Coronary artery (tissue), 2 donors: ENCODE results near the gene SPOP.
A peak's percentile ranks its signal among the peaks of the same experiment; 100 is the strongest.

Experiments used
- DNase-seq: peaks from one replicate; pipeline ENCODE4 v3.0.0-alpha.2; 2017; ENCODE audit warnings: low spot score
- H3K27ac ChIP-seq, 2 donors: fragments of 200-600 bp; sonication (generic); one replicate each; pipeline ENCODE4 v1.5.1; 2016 to 2019
- H3K4me3 ChIP-seq: fragments of 200-600 bp; sonication (generic); 2 replicates; pipeline ENCODE4 v1.5.1; 2016; ENCODE audit warnings: mild to moderate bottlenecking, moderate library complexity
- CTCF ChIP-seq: fragments of 200-600 bp; sonication (generic); IDR thresholded peaks from one replicate; pipeline ENCODE4 v1.5.1; 2019; ENCODE audit warnings: antibody characterized with exemption

Gene SPOP

GRCh38 chr17:49705254-49705653, 27.4 kb upstream of the SPOP start:
- no peak overlapping the region for H3K27ac ChIP-seq
- H3K4me3 ChIP-seq: no peak overlapping the region

GRCh38 chr17:49703557-49704277, 25.8 kb upstream of the SPOP start:
- Histone ChIP-seq H3K27ac (no peak overlapping the region), H3K4me3 (no peak overlapping the region)
- no peak for DNase-seq
- TF ChIP-seq CTCF: peak; percentile 17

More at GRCh38 chr17:49705254-49705653, 27.4 kb upstream of the SPOP start:
- no peak for DNase-seq
- TF ChIP-seq CTCF: no peak

- Histone ChIP-seq H3K27ac (no peak overlapping the region), H3K4me3 (no peak overlapping the region)
- TF ChIP-seq CTCF: no peak
- no peak for DNase-seq
Observed at GRCh38 chr17:49700960-49701359, 23.1 kb upstream of the SPOP start.

- DNase-seq: no peak
- no peak for TF ChIP-seq CTCF
- Histone ChIP-seq H3K27ac (no peak overlapping the region), H3K4me3 (no peak overlapping the region)
Observed at GRCh38 chr17:49699966-49700575, 22.2 kb upstream of the SPOP start.

GRCh38 chr17:49698005-49698404, 20.1 kb upstream of the SPOP start:
- DNase-seq: no peak
- Histone ChIP-seq H3K27ac (peak overlapping the region; percentile 60 to 74), H3K4me3 (no peak overlapping the region)
- no peak for TF ChIP-seq CTCF

GRCh38 chr17:49696233-49696761, 18.4 kb upstream of the SPOP start:
- peak overlapping the region; percentile 45 to 70 for H3K27ac ChIP-seq
- no peak overlapping the region for H3K4me3 ChIP-seq
- TF ChIP-seq CTCF: no peak
- DNase-seq: no peak
